Neuronal stem cell (in vitro differentiated cells): Measurements from ENCODE around the gene SSUH2.
"Not testable (repeated sequence)": the region's sequence is repeated elsewhere in the genome, so short reads cannot be mapped to it uniquely, and the experiment has no call there.

ENCODE experiments used
- DNase-seq: peaks from one replicate; pipeline ENCODE4 v3.0.0-alpha.2; 2013; ENCODE audit warnings: low spot score
- H2AFZ ChIP-seq: one replicate; pipeline ENCODE4 v1.6.1; 2013; ENCODE audit warnings: mild to moderate bottlenecking, low read length, inconsistent platforms
- H2AK5ac ChIP-seq: 2 replicates; pipeline ENCODE4 v1.6.1; 2013; ENCODE audit warnings: low read depth, mild to moderate bottlenecking, inconsistent platforms, low read length, moderate library complexity, mixed read lengths
- H2BK120ac ChIP-seq: 2 replicates; pipeline ENCODE4 v1.6.1; 2013; ENCODE audit warnings: low read depth, mild to moderate bottlenecking, inconsistent platforms, low read length, moderate library complexity, mixed read lengths
- H2BK12ac ChIP-seq: one replicate; pipeline ENCODE4 v1.6.1; 2013; ENCODE audit warnings: low read length, inconsistent platforms
- H2BK15ac ChIP-seq: 2 replicates; pipeline ENCODE4 v1.6.1; 2013; ENCODE audit warnings: mild to moderate bottlenecking, low read length, inconsistent platforms, mixed read lengths
- H2BK5ac ChIP-seq: one replicate; pipeline ENCODE4 v1.6.1; 2013; ENCODE audit warnings: inconsistent platforms, mild to moderate bottlenecking, low read length, moderate library complexity
- H3K14ac ChIP-seq: one replicate; pipeline ENCODE4 v1.6.1; 2013; ENCODE audit warnings: low read length, inconsistent platforms
- H3K18ac ChIP-seq: 2 replicates; pipeline ENCODE4 v1.6.1; 2013; ENCODE audit warnings: low read length, inconsistent platforms
- H3K23ac ChIP-seq: 2 replicates; pipeline ENCODE4 v1.6.1; 2013; ENCODE audit warnings: low read depth, mild to moderate bottlenecking, mixed read lengths, low read length, inconsistent platforms; ENCODE audit not compliant: poor library complexity
- H3K27ac ChIP-seq: replicated peaks from 3 replicates; pipeline ENCODE4 v1.5.1; 2013; ENCODE audit warnings: low read length, inconsistent platforms
- H3K27me3 ChIP-seq, 3 experiments: 2 replicates each; pipeline ENCODE4 v1.6.1; 2013; ENCODE audit warnings: low read length in 3 of 3, mild to moderate bottlenecking in 2 of 3, inconsistent platforms in 1 of 3, low read depth in 1 of 3, mixed read lengths in 1 of 3, moderate library complexity in 1 of 3; ENCODE audit not compliant: control insufficient read depth in 3 of 3, insufficient read depth in 3 of 3
- H3K36me3 ChIP-seq, 2 donors: replicated peaks in 1 of 2; 2 replicates each; pipeline ENCODE4 v1.6.1; 2013; ENCODE audit warnings: low read length in 2 of 2; ENCODE audit not compliant: control insufficient read depth in 2 of 2, insufficient read depth in 2 of 2
- H3K4ac ChIP-seq: 2 replicates; pipeline ENCODE4 v1.6.1; 2013; ENCODE audit warnings: inconsistent platforms, mild to moderate bottlenecking, low read length, moderate library complexity
- H3K4me1 ChIP-seq, 2 donors: 1 replicate in 1 of 2; 2 replicates in 1 of 2; pipeline ENCODE4 v1.6.1; 2013; ENCODE audit warnings: low read length in 2 of 2, low read depth in 1 of 2; ENCODE audit not compliant: control insufficient read depth in 2 of 2, insufficient read depth in 1 of 2
- H3K4me2 ChIP-seq: one replicate; pipeline ENCODE4 v1.6.1; 2013; ENCODE audit warnings: mild to moderate bottlenecking, low read length, inconsistent platforms; ENCODE audit not compliant: insufficient read depth, poor library complexity, severe bottlenecking
- H3K4me3 ChIP-seq, 2 donors: 2 replicates each; pipeline ENCODE4 v1.5.1; 2013; ENCODE audit warnings: low read length in 2 of 2, mild to moderate bottlenecking in 2 of 2, inconsistent platforms in 1 of 2, moderate library complexity in 1 of 2
- H3K79me1 ChIP-seq: one replicate; pipeline ENCODE4 v1.6.1; 2013; ENCODE audit warnings: low read depth, mild to moderate bottlenecking, inconsistent platforms, low read length, moderate library complexity
- H3K9ac ChIP-seq: one replicate; pipeline ENCODE4 v1.6.1; 2013; ENCODE audit warnings: mild to moderate bottlenecking, low read depth, low read length, inconsistent platforms; ENCODE audit not compliant: poor library complexity
- H3K9me3 ChIP-seq, 2 donors: replicated peaks in 1 of 2; 2 replicates each; pipeline versions ENCODE3 to v1.6.1; 2013; ENCODE audit warnings: low read length in 2 of 2, mild to moderate bottlenecking in 2 of 2, inconsistent platforms in 1 of 2, low read depth in 1 of 2, mixed read lengths in 1 of 2, moderate library complexity in 1 of 2; ENCODE audit not compliant: control insufficient read depth in 2 of 2, insufficient read depth in 1 of 2
- H4K8ac ChIP-seq: one replicate; pipeline ENCODE4 v1.6.1; 2013; ENCODE audit warnings: low read depth, mild to moderate bottlenecking, inconsistent platforms, low read length, moderate library complexity
- H4K91ac ChIP-seq: one replicate; pipeline ENCODE4 v1.6.1; 2013; ENCODE audit warnings: low read length, low read depth, mild to moderate bottlenecking, inconsistent platforms; ENCODE audit not compliant: poor library complexity
- WGBS, 2 donors: extraction: QIAGEN DNeasy Blood & Tissue Kit; methylation state at CpG; one replicate each; pipeline ENCODE4 v1.1.7; 2013; ENCODE audit warnings: missing lambda C conversion rate in 2 of 2, mixed read lengths in 1 of 2; ENCODE audit not compliant: insufficient read length in 2 of 2, insufficient replicate concordance in 1 of 2; ENCODE audit errors: extremely low coverage in 2 of 2; 5-methylcytosine and 5-hydroxymethylcytosine counted together

The SSUH2 gene

GRCh38 chr3:8677258-8677657 lies 32.7 kb upstream of the SSUH2 start:
- DNase-seq: not testable (repeated sequence)

GRCh38 chr3:8675591-8675990 lies 31.0 kb upstream of the SSUH2 start:
- DNase-seq, H2BK15ac ChIP-seq, H3K14ac ChIP-seq, H3K18ac ChIP-seq, H3K23ac ChIP-seq, H2BK12ac ChIP-seq, H4K91ac ChIP-seq, H3K79me1 ChIP-seq, H3K27me3 ChIP-seq, H3K27ac ChIP-seq, H3K4ac ChIP-seq, H3K4me2 ChIP-seq, H3K4me3 ChIP-seq, H2BK120ac ChIP-seq, H2BK5ac ChIP-seq, H3K9ac ChIP-seq, H3K36me3 ChIP-seq, H3K4me1 ChIP-seq, H4K8ac ChIP-seq, H2AK5ac ChIP-seq, H3K9me3 ChIP-seq: not testable (repeated sequence)
- H2AFZ ChIP-seq: peak overlapping the region; percentile 59
- no CpG with 5 or more reads among the region's 7 CpGs for WGBS, 2 donors

More at GRCh38 chr3:8677258-8677657, 32.7 kb upstream of the SSUH2 start:
- H3K36me3 ChIP-seq, H2AK5ac ChIP-seq, H4K91ac ChIP-seq, H3K27me3 ChIP-seq, H3K23ac ChIP-seq, H3K79me1 ChIP-seq, H3K4me2 ChIP-seq, H4K8ac ChIP-seq, H2BK15ac ChIP-seq, H2BK120ac ChIP-seq, H2BK12ac ChIP-seq, H2BK5ac ChIP-seq, H3K4ac ChIP-seq, H3K27ac ChIP-seq, H3K9me3 ChIP-seq, H3K9ac ChIP-seq, H3K4me3 ChIP-seq, H3K14ac ChIP-seq, H3K18ac ChIP-seq: not testable (repeated sequence)
- peaks cover 3 to 17% of the 10 kb centered on the region in 2 donors for H3K4me1 ChIP-seq
- WGBS, 2 donors: no CpG with 5 or more reads among the region's 6 CpGs
- H2AFZ ChIP-seq: peak overlapping the region; percentile 29

- Histone ChIP-seq H2BK15ac (no peak overlapping the region), H3K23ac (no peak overlapping the region), H3K36me3 (no peaks in the 10 kb centered on the region), H3K18ac (no peak overlapping the region), H3K4me2 (no peak overlapping the region), H3K79me1 (no peaks in the 10 kb centered on the region), H3K14ac (no peak overlapping the region), H3K4me3 (no peak overlapping the region), H3K4ac (no peak overlapping the region), H2BK5ac (no peak overlapping the region), H4K8ac (no peak overlapping the region), H3K4me1 (peaks cover 0 to 3% of the 10 kb centered on the region in 2 donors), H3K9ac (no peak overlapping the region), H4K91ac (no peak overlapping the region), H3K27ac (no peak overlapping the region), H2AFZ (no peak overlapping the region), H3K27me3 (no peaks in the 10 kb centered on the region), H2AK5ac (no peak overlapping the region), H2BK12ac (no peak overlapping the region), H3K9me3 (peaks cover 0 to 3% of the 10 kb centered on the region in 2 donors), H2BK120ac (no peak overlapping the region)
- 100% methylated on average over 1 of the region's 14 CpGs; no CpG with 5 or more reads in 1 of the 2 donors for WGBS, 2 donors
- no peak for DNase-seq
Measured at GRCh38 chr3:8673083-8673737, 28.6 kb upstream of the SSUH2 start.

- Histone ChIP-seq H4K8ac (no peak overlapping the region), H3K9ac (no peak overlapping the region)
Measured at GRCh38 chr3:8669019-8669418, 24.4 kb upstream of the SSUH2 start.

More at GRCh38 chr3:8669019-8669418, 24.4 kb upstream of the SSUH2 start:
- DNase-seq: no peak
- Histone ChIP-seq H3K14ac (no peak overlapping the region), H2AK5ac (no peak overlapping the region), H2BK12ac (no peak overlapping the region), H4K91ac (no peak overlapping the region), H3K4me2 (no peak overlapping the region), H3K27ac (no peak overlapping the region), H3K27me3 (no peaks in the 10 kb centered on the region), H3K4me1 (peaks cover 0 to 3% of the 10 kb centered on the region in 2 donors), H3K4ac (no peak overlapping the region), H2BK15ac (no peak overlapping the region), H3K9me3 (peaks cover 0 to 3% of the 10 kb centered on the region in 2 donors), H3K79me1 (no peaks in the 10 kb centered on the region), H2AFZ (no peak overlapping the region), H3K18ac (no peak overlapping the region), H3K36me3 (no peaks in the 10 kb centered on the region), H3K23ac (no peak overlapping the region), H2BK120ac (no peak overlapping the region), H3K4me3 (no peak overlapping the region), H2BK5ac (no peak overlapping the region)
- no CpG with 5 or more reads among the region's 2 CpGs for WGBS, 2 donors
